NT2/D1 (cell line): ENCODE results near the gene AUP1.
"Not testable (repeated sequence)": the region's sequence is repeated elsewhere in the genome, so short reads cannot be mapped to it uniquely, and the experiment has no call there.

Experiments
- DNase-seq: peaks from one replicate; pipeline ENCODE4 v3.0.0-alpha.2; 2011; ENCODE audit warnings: low read depth, low spot score
- H3K27me3 ChIP-seq: 2 replicates; pipeline ENCODE4 v1.6.0; 2011; ENCODE audit warnings: mild to moderate bottlenecking; ENCODE audit not compliant: insufficient read length, insufficient read depth
- H3K36me3 ChIP-seq: 2 replicates; pipeline ENCODE4 v1.6.1; 2011; ENCODE audit warnings: mild to moderate bottlenecking, low read length, mixed read lengths; ENCODE audit not compliant: insufficient read depth, insufficient read length
- H3K4me1 ChIP-seq: 2 replicates; pipeline ENCODE4 v1.5.1; 2011; ENCODE audit not compliant: insufficient read depth, insufficient read length
- H3K4me3 ChIP-seq: 2 replicates; pipeline ENCODE4 v1.5.1; 2011; ENCODE audit warnings: low read depth; ENCODE audit not compliant: insufficient read length
- H3K9ac ChIP-seq: 2 replicates; pipeline ENCODE4 v1.6.0; 2011; ENCODE audit warnings: low read depth; ENCODE audit not compliant: insufficient read length
- H3K9me3 ChIP-seq: 2 replicates; pipeline ENCODE4 v1.5.1; 2011; ENCODE audit warnings: mild to moderate bottlenecking, low read length; ENCODE audit not compliant: insufficient read depth
- SUZ12 ChIP-seq: IDR thresholded peaks from 2 replicates; pipeline ENCODE4 v1.6.1; 2011; ENCODE audit not compliant: insufficient read length, insufficient read depth; ENCODE audit errors: extremely low read depth
- YY1 ChIP-seq: IDR thresholded peaks from 2 replicates; pipeline ENCODE4 v1.6.1; 2011; ENCODE audit not compliant: insufficient read length, insufficient read depth
- ZNF274 ChIP-seq: IDR thresholded peaks from 2 replicates; pipeline ENCODE4 v1.6.1; 2011; ENCODE audit warnings: mild to moderate bottlenecking, low read depth, low read length

AUP1 gene

GRCh38 chr2:74562126-74562775 lies 32.7 kb upstream of the AUP1 start:
- H3K4me3 ChIP-seq = no peak overlapping the region
- peaks cover 6% of the 10 kb centered on the region for H3K4me1 ChIP-seq
- no peaks in the 10 kb centered on the region for H3K9me3 ChIP-seq
- H3K9ac ChIP-seq = no peak overlapping the region
- no peaks in the 10 kb centered on the region for H3K36me3 ChIP-seq
- no peak for DNase-seq
- no peak for TF ChIP-seq SUZ12
- no peak for TF ChIP-seq YY1
- TF ChIP-seq ZNF274 = no peak
- H3K27me3 ChIP-seq = peaks cover 2% of the 10 kb centered on the region

- not testable (repeated sequence) for H3K4me3 ChIP-seq, H3K9me3 ChIP-seq, DNase-seq, H3K9ac ChIP-seq, H3K27me3 ChIP-seq, H3K4me1 ChIP-seq
- H3K36me3 ChIP-seq = peaks cover 12% of the 10 kb centered on the region
Observed at GRCh38 chr2:74561022-74561421, 31.5 kb upstream of the AUP1 start.

GRCh38 chr2:74560591-74560990 lies 31.1 kb upstream of the AUP1 start:
- H3K36me3 ChIP-seq = peaks cover 12% of the 10 kb centered on the region
- H3K9ac ChIP-seq = no peak overlapping the region
- DNase-seq = no peak
- no peaks in the 10 kb centered on the region for H3K9me3 ChIP-seq
- H3K4me1 ChIP-seq = peaks cover 6% of the 10 kb centered on the region
- peaks cover 11% of the 10 kb centered on the region for H3K27me3 ChIP-seq
- H3K4me3 ChIP-seq = no peak overlapping the region
- TF ChIP-seq SUZ12 = no peak
- no peak for TF ChIP-seq ZNF274
- TF ChIP-seq YY1 = no peak

- Histone ChIP-seq H3K4me3 (no peak overlapping the region), H3K9me3 (no peaks in the 10 kb centered on the region), H3K27me3 (peaks cover 17% of the 10 kb centered on the region), H3K9ac (no peak overlapping the region), H3K4me1 (peaks cover 9% of the 10 kb centered on the region), H3K36me3 (peaks cover 12% of the 10 kb centered on the region)
- TF ChIP-seq SUZ12 = no peak
- no peak for TF ChIP-seq YY1
- TF ChIP-seq ZNF274 = no peak
- no peak for DNase-seq
Observed at GRCh38 chr2:74559912-74560311, 30.4 kb upstream of the AUP1 start.

- DNase-seq = no peak
- H3K27me3 ChIP-seq = peaks cover 20% of the 10 kb centered on the region
- no peaks in the 10 kb centered on the region for H3K9me3 ChIP-seq
- H3K4me1 ChIP-seq = peaks cover 9% of the 10 kb centered on the region
- H3K9ac ChIP-seq = no peak overlapping the region
- peaks cover 12% of the 10 kb centered on the region for H3K36me3 ChIP-seq
- TF ChIP-seq YY1 (no peak), SUZ12 (no peak), ZNF274 (no peak)
- H3K4me3 ChIP-seq = no peak overlapping the region
Observed at GRCh38 chr2:74558284-74559230, 29.1 kb upstream of the AUP1 start.

GRCh38 chr2:74556831-74557370 lies 27.4 kb upstream of the AUP1 start:
- Histone ChIP-seq H3K4me3 (no peak overlapping the region), H3K36me3 (peaks cover 12% of the 10 kb centered on the region), H3K27me3 (peaks cover 24% of the 10 kb centered on the region), H3K9ac (no peak overlapping the region), H3K4me1 (peaks cover 13% of the 10 kb centered on the region), H3K9me3 (no peaks in the 10 kb centered on the region)
- TF ChIP-seq SUZ12 (no peak), YY1 (no peak), ZNF274 (no peak)
- DNase-seq = no peak

GRCh38 chr2:74556159-74556558 lies 26.7 kb upstream of the AUP1 start:
- no peak overlapping the region for H3K4me3 ChIP-seq
- no peaks in the 10 kb centered on the region for H3K9me3 ChIP-seq
- DNase-seq = no peak
- no peak overlapping the region for H3K9ac ChIP-seq
- H3K27me3 ChIP-seq = peaks cover 27% of the 10 kb centered on the region
- peaks cover 12% of the 10 kb centered on the region for H3K36me3 ChIP-seq
- H3K4me1 ChIP-seq = peaks cover 13% of the 10 kb centered on the region
- TF ChIP-seq ZNF274 (no peak), YY1 (no peak), SUZ12 (no peak)
